Naive thymus-derived CD4-positive, alpha-beta T cell (primary cell): ENCODE results near the gene CHTF18. TPM values are rescaled to one million over a fixed set of nuclear protein-coding genes. Genes with fewer than 3 reads are reported as not detected.
"Not testable (repeated sequence)": the region's sequence is repeated elsewhere in the genome, so short reads cannot be mapped to it uniquely, and the experiment has no call there.

ENCODE experiments used
- ATAC-seq: fragments of 150-1000 bp; cut with Tn5 transposase; 2 replicates; pipeline ENCODE4 v1.10.0; 2021; ENCODE audit warnings: mild to moderate bottlenecking, moderate library complexity
- CTCF ChIA-PET: fragments of 350-600 bp; sonication (Branson Sonifier 250); formaldehyde crosslinking; loops from one replicate; lab custom pipeline; 2021; ENCODE audit warnings: antibody characterized with exemption; lab: Charles Lee
- POLR2A ChIA-PET: fragments of 350-600 bp; sonication (Branson Sonifier 250); formaldehyde crosslinking; loops from one replicate; lab custom pipeline; 2021; ENCODE audit warnings: antibody characterized with exemption, inconsistent platforms; lab: Charles Lee
- DNase-seq, 9 donors: peaks; one replicate each; pipeline versions ENCODE4 v3.0.0 to v3.0.0-alpha.2; 2020 to 2022; ENCODE audit warnings: mixed read lengths in 1 of 9
- H3K27ac ChIP-seq: one replicate; pipeline ENCODE4 v1.7.0; 2013; ENCODE audit warnings: mild to moderate bottlenecking, low read depth, low read length, moderate library complexity
- H3K27me3 ChIP-seq, 2 donors: one replicate each; pipeline ENCODE4 v1.7.0; 2013; ENCODE audit warnings: low read length in 2 of 2, mild to moderate bottlenecking in 2 of 2, moderate library complexity in 2 of 2; ENCODE audit not compliant: control insufficient read depth in 2 of 2, insufficient read depth in 2 of 2
- H3K36me3 ChIP-seq, 3 experiments: 1 replicate in 2 of 3; 2 replicates in 1 of 3; pipeline ENCODE4 v1.7.0; 2013; ENCODE audit warnings: low read length in 3 of 3, mild to moderate bottlenecking in 3 of 3, moderate library complexity in 1 of 3; ENCODE audit not compliant: insufficient read depth in 3 of 3, control insufficient read depth in 2 of 3
- H3K4me1 ChIP-seq, 2 donors: one replicate each; pipeline ENCODE4 v1.7.0; 2013; ENCODE audit warnings: low read length in 2 of 2, mild to moderate bottlenecking in 2 of 2, moderate library complexity in 1 of 2; ENCODE audit not compliant: control insufficient read depth in 2 of 2, insufficient read depth in 2 of 2
- H3K4me3 ChIP-seq: 2 replicates; pipeline ENCODE4 v1.7.0; 2013; ENCODE audit warnings: mild to moderate bottlenecking, low read length
- H3K9me3 ChIP-seq, 3 experiments: 1 replicate in 2 of 3; 2 replicates in 1 of 3; pipeline ENCODE4 v1.7.0; 2013; ENCODE audit warnings: low read length in 3 of 3; ENCODE audit not compliant: control insufficient read depth in 2 of 3
- H3K27ac Mint-ChIP-seq, 9 donors: one replicate each; pipeline ENCODE4 v1.8.0; 2020 to 2022; ENCODE audit warnings: mixed read lengths in 9 of 9, mild to moderate bottlenecking in 8 of 9, moderate library complexity in 5 of 9, inconsistent platforms in 2 of 9
- H3K27me3 Mint-ChIP-seq, 5 donors: one replicate each; pipeline ENCODE4 v1.8.0; 2021 to 2022; ENCODE audit warnings: mixed read lengths in 5 of 5, mild to moderate bottlenecking in 1 of 5
- H3K36me3 Mint-ChIP-seq, 5 donors: one replicate each; pipeline ENCODE4 v1.8.0; 2020 to 2022; ENCODE audit warnings: mixed read lengths in 5 of 5, mild to moderate bottlenecking in 3 of 5, inconsistent platforms in 1 of 5
- H3K4me1 Mint-ChIP-seq, 7 donors: one replicate each; pipeline ENCODE4 v1.8.0; 2020 to 2022; ENCODE audit warnings: mixed read lengths in 7 of 7, mild to moderate bottlenecking in 3 of 7, inconsistent platforms in 1 of 7
- H3K4me3 Mint-ChIP-seq, 10 donors: one replicate each; pipeline ENCODE4 v1.8.0; 2020 to 2022; ENCODE audit warnings: mild to moderate bottlenecking in 10 of 10, mixed read lengths in 10 of 10, moderate library complexity in 6 of 10, inconsistent platforms in 2 of 10
- H3K9me3 Mint-ChIP-seq, 11 donors: one replicate each; pipeline ENCODE4 v1.8.0; 2020 to 2022; ENCODE audit warnings: mixed read lengths in 11 of 11, mild to moderate bottlenecking in 4 of 11, inconsistent platforms in 1 of 11, moderate library complexity in 1 of 11
- intact Hi-C, 2 donors: fragments of 100-400 bp; cut with micrococcal nuclease; formaldehyde crosslinking; loops; one replicate each; pipeline ENCODE4 v1.15.1; 2023
- polyA plus RNA-seq, 2 donors: library from polyadenylated mRNA; unstranded; fragments of 300-500 nt; fragmentation: Illumina TruSeq; gene quantifications; one replicate each; pipeline ENCODE4 v1.2.3, GENCODE V29; 2021
- total RNA-seq, 6 experiments: library from RNA in 5 of 6; stranded (reverse) in 5 of 6; gene quantifications; 1 replicate in 5 of 6; 2 replicates in 1 of 6; pipeline ENCODE4 v1.2.3 and lab custom pipeline; 2021 to 2026

The CHTF18 gene
- total and polyA plus RNA-seq, 7 experiments from 2014 or later: 4.5 to 74.8 (median 36.2) TPM

DNA sequence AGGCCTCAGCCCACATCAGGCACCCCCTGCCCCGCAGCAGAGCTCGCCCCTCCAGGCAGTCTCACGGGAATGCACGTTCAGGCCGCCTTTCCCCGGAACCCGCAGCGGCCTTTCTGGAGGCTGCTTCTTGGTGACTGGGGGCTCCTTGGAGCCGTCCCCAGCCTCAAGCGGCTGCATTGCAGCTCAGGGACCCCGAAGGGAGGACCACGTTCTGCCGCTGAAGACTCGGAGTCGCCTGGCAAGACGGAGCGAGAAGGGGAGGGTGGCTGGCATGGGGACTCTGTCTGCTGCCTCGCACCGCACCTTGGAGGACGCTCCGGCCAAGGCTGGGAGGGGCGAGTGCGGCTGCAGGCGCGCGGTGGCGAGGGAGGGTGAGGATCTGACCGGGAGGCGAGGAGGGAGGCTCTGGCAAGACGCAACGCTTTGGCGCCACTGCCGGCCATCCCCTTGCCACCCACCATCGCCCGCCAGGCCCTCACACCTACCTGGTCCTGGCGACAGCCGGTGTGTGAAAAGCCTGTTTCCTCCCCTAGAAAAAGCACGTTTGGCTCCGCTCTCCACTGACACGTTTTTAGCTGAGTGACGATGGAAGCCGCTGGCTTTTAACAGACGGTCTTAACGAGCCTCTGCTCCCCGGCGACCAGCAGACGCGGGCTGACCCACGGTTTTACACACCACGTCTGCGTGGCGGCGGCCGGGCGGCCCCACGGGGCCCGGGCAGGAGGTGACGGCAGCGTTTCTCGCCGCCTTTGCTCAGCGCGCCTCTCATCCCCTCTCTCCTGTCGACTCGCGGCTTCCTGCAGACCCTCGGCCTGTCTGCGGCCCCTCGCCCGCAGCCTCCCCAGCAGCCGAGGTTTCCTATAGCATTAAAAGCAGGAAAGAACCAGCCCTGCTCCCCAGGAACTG lies 28.8 kb downstream of the CHTF18 start:
- Histone ChIP-seq H3K9me3 (no peaks in the 10 kb centered on the region), H3K36me3 (no peaks in the 10 kb centered on the region), H3K27me3 (no peaks in the 10 kb centered on the region), H3K4me1 (peaks cover 0 to 7% of the 10 kb centered on the region in 2 donors), H3K4me3 (no peak overlapping the region), H3K27ac (no peak overlapping the region)
- no peak for DNase-seq
- H3K36me3 Mint-ChIP-seq: no peaks in the 10 kb centered on the region
- no peak overlapping the region for H3K4me3 Mint-ChIP-seq
- ChIA-PET CTCF (interaction anchor here (1.4 kb wide), 1 partner anchor 238 kb away, joined by 3 read pairs; no protein-coding TSS in a partner anchor), POLR2A (interaction anchor here (0.7 kb wide), 1 partner anchor 1696 kb away, joined by 5 read pairs; no protein-coding TSS in a partner anchor)
- intact Hi-C loops: no loop called here
- no peak for ATAC-seq
- H3K27ac Mint-ChIP-seq: no peak overlapping the region
- H3K27me3 Mint-ChIP-seq: peaks cover 7 to 31% (median 18%) of the 10 kb centered on the region in 5 donors
- H3K4me1 Mint-ChIP-seq: peaks cover 5 to 16% (median 12%) of the 10 kb centered on the region in 7 donors
- H3K9me3 Mint-ChIP-seq: peaks cover 0 to under 1% (median 0%) of the 10 kb centered on the region in 11 donors

GRCh38 chr16:818132-818531 lies 29.7 kb downstream of the CHTF18 start:
- Histone ChIP-seq H3K4me3 (no peak overlapping the region), H3K27me3 (no peaks in the 10 kb centered on the region), H3K27ac (no peak overlapping the region), H3K4me1 (peaks cover 0 to 7% of the 10 kb centered on the region in 2 donors), H3K9me3 (no peaks in the 10 kb centered on the region), H3K36me3 (no peaks in the 10 kb centered on the region)
- Mint-ChIP-seq H3K36me3 (no peaks in the 10 kb centered on the region), H3K9me3 (no peaks in the 10 kb centered on the region), H3K4me3 (no peak overlapping the region), H3K4me1 (peaks cover 5 to 12% (median 9%) of the 10 kb centered on the region in 7 donors), H3K27ac (no peak overlapping the region), H3K27me3 (peaks cover 2 to 28% (median 15%) of the 10 kb centered on the region in 5 donors)
- DNase-seq (no peak), ATAC-seq (no peak)
- ChIA-PET POLR2A (no interaction called here), CTCF (no interaction called here)
- intact Hi-C loops: no loop called here

DNA sequence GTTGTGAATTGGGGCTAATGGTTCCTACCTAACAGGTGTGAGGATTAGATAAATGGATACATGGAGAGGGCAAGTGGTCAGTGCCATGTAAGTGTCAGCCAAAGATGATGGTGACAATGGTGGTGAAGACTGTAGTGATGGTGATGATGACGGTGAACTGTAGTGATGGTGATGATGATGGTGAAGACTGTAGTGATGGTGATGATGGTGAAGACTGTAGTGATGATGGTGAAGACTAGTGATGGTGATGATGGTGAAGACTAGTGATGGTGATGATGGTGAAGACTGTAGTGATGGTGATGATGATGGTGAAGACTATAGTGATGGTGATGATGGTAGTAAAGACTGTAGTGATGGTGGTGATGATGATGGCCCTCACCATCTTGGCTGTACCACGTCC lies 30.2 kb downstream of the CHTF18 start:
- Mint-ChIP-seq H3K27ac (no peak overlapping the region), H3K4me3 (no peak overlapping the region), H3K27me3 (peaks cover 5 to 30% (median 17%) of the 10 kb centered on the region in 5 donors), H3K36me3 (no peaks in the 10 kb centered on the region), H3K9me3 (no peaks in the 10 kb centered on the region), H3K4me1 (peaks cover 5 to 11% (median 9%) of the 10 kb centered on the region in 7 donors)
- Histone ChIP-seq H3K27me3 (no peaks in the 10 kb centered on the region), H3K4me1 (peaks cover 0 to 7% of the 10 kb centered on the region in 2 donors), H3K36me3 (no peaks in the 10 kb centered on the region), H3K27ac (no peak overlapping the region), H3K9me3 (no peaks in the 10 kb centered on the region), H3K4me3 (no peak overlapping the region)
- CTCF ChIA-PET: no interaction called here
- intact Hi-C loops: no loop called here
- DNase-seq (no peak), ATAC-seq (no peak)
- POLR2A ChIA-PET: no interaction called here

GRCh38 chr16:819336-820043 lies 31.1 kb downstream of the CHTF18 start:
- peak; percentile 88 for ATAC-seq
- H3K9me3 ChIP-seq: no peaks in the 10 kb centered on the region
- peak in 5 of 9 donors; percentile 36 to 63 (median 50) for DNase-seq
- Mint-ChIP-seq H3K9me3 (no peaks in the 10 kb centered on the region), H3K36me3 (no peaks in the 10 kb centered on the region), H3K27me3 (peaks cover 5 to 25% (median 12%) of the 10 kb centered on the region in 5 donors), H3K4me1 (peaks cover 4 to 11% (median 9%) of the 10 kb centered on the region in 7 donors), H3K4me3 (peak overlapping the region in 7 of 10 donors; percentile 6 to 60 (median 53)), H3K27ac (peak overlapping the region in 5 of 9 donors; percentile 33 to 89 (median 53))
- ChIA-PET POLR2A (no interaction called here), CTCF (no interaction called here)
- H3K27ac ChIP-seq: no peak overlapping the region
- no peaks in the 10 kb centered on the region for H3K36me3 ChIP-seq
- no peaks in the 10 kb centered on the region for H3K27me3 ChIP-seq
- H3K4me1 ChIP-seq: peaks cover 0 to 7% of the 10 kb centered on the region in 2 donors
- intact Hi-C loops: no loop called here
- no peak overlapping the region for H3K4me3 ChIP-seq

GRCh38 chr16:820044-820408 lies 31.6 kb downstream of the CHTF18 start:
- Mint-ChIP-seq H3K4me3 (peak overlapping the region in 8 of 10 donors; percentile 6 to 60 (median 54)), H3K27ac (peak overlapping the region in 6 of 9 donors; percentile 32 to 89 (median 48)), H3K4me1 (peaks cover 4 to 11% (median 9%) of the 10 kb centered on the region in 7 donors), H3K27me3 (peaks cover under 1 to 21% (median 8%) of the 10 kb centered on the region in 5 donors)
- DNase-seq, H3K36me3 ChIP-seq, intact Hi-C loops, ATAC-seq, H3K36me3 Mint-ChIP-seq, H3K4me3 ChIP-seq, POLR2A ChIA-PET, H3K9me3 ChIP-seq, CTCF ChIA-PET, H3K9me3 Mint-ChIP-seq, H3K4me1 ChIP-seq, H3K27me3 ChIP-seq, H3K27ac ChIP-seq: not testable (repeated sequence)

DNA sequence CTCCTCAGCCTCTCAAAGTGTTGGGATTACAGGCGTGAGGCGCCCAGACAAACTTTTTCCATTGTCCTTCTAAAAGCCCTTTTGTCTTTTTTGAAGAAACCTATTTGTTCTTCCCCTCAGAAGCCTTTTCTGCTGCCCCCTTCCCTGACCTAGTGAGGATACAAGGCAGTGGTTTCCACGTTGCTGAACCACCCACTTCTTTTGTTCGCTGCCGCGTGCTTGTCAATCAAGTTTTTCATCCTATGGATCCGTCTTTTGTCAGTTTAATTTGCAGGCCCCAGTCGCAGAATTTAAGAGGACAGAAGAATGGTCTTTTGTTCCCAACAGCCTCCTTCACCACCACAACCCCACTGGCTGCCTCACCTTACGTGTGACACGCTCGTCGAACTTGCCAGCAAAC lies 32.3 kb downstream of the CHTF18 start:
- intact Hi-C loops: no loop called here
- no peaks in the 10 kb centered on the region for H3K36me3 ChIP-seq
- Mint-ChIP-seq H3K36me3 (no peaks in the 10 kb centered on the region), H3K9me3 (no peaks in the 10 kb centered on the region), H3K27ac (peak overlapping the region in 1 of 9 donors; percentile 34), H3K4me3 (no peak overlapping the region), H3K4me1 (peaks cover 4 to 11% (median 9%) of the 10 kb centered on the region in 7 donors), H3K27me3 (peaks cover 2 to 19% (median 8%) of the 10 kb centered on the region in 5 donors)
- ChIA-PET CTCF (no interaction called here), POLR2A (no interaction called here)
- no peak overlapping the region for H3K27ac ChIP-seq
- peaks cover 0 to 7% of the 10 kb centered on the region in 2 donors for H3K4me1 ChIP-seq
- H3K27me3 ChIP-seq: no peaks in the 10 kb centered on the region
- H3K9me3 ChIP-seq: no peaks in the 10 kb centered on the region
- H3K4me3 ChIP-seq: no peak overlapping the region
- no peak for DNase-seq
- no peak for ATAC-seq
